NCI-H128 (cell line): ENCODE results near the gene TAAR6.
"Not testable (repeated sequence)": the region's sequence is repeated elsewhere in the genome, so short reads cannot be mapped to it uniquely, and the experiment has no call there.

ENCODE experiments used
- DNase-seq: peaks from one replicate; lab custom pipeline; 2025; ENCODE audit not compliant: unreplicated experiment; lab: John Stamatoyannopoulos, UW

TAAR6 gene

DNA sequence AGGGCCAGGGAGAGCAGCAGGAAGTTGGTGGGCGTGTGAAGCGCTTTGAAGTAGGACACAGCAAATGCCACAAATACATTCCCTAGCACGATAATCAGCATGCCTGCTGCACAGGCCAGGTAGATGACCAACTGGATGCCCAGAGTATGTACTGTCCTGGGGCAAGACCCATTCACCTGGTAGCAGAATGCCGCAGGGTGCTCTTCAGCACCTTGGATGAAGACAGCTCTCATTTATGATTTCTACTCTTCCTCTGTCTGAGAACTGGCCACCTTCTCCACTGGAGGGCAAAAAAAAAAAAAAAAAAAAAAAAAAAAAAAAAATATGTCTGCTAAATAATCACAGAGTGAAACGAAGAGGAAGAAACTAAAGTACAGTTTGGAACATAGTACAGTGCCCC, 19.3 kb downstream of the TAAR6 start, which contains the start of gene TAAR5:
TSS of gene TAAR5 (minus strand) at position 288 of the 400 bp plus-strand sequence. CDS start at position 233, 55 bp downstream.
- no peak for DNase-seq

DNA sequence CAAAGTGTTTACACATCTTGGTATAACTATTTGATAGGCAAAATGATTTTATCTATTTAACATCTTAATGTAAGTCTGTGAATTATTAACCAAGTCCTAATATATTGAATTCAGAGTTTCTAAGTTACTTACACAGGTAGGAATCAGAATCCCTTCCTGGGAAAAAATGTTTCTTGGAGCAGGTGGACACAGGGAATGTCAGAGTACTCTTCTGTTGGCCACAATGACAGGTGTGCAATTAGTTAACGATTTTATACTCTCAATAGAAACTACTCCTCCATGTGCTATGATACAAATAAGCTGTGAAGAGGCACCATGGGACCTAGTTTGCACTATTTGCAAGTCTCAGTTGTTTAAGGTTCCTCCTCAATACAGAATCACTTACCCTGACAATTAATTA, 20.2 kb downstream of the TAAR6 start:
- no peak for DNase-seq

DNA sequence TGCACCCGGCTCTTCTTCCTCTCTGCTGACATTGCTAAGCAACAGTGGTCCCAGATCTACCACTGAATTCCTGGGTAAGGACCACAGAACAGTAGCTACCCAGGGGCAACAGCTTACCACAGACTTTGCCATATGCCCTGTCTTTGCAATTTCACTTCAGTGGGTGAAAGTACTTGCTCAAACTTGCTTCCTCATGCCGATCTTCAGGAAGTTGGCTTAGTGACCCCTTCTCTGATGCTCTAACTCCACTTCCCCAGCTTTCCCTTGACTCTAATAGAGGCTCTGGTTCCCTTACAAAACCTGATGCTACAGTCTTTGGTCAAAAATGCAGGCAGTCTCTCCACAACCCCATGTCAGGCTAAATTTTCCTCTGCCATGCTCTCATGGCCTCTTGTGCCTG, 22.7 kb downstream of the TAAR6 start:
- no peak for DNase-seq

DNA sequence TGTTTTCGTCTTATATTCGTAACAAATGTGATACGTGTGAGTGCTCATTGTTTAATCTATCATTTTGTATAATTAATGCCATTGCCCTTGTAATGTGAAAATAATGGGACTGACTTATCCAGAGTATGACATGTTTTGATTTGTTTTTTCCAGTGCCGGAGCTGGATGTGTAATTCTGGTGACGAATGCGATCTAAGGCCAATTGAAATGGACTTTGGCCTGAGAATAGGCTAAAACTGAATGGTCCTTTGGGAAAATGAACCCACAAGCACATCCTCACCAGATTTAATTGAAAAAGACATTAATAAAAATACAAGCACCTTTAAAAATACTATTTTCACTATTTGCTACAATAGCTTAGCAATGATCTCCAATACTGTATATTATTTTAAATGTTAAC, 26.1 kb downstream of the TAAR6 start:
- no peak for DNase-seq

DNA sequence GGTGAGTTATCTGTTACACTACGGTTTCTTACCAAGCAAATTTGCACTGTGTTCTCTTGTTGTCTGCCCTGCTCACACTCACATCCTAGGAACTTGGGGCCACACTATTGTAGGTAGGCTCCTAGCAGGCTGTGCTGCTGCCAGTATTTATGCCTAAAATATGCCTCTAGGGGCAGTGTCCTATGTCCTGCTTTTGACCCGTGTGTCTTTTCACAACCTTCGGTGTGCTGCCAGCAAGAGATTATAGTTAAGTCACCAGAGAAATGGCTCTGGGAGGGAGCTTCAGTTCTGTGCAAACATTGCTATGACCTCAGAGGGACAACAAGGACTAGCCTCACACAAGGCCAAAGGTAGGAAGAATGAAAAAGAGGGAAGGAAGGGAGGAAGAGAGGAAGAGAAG, 28.4 kb downstream of the TAAR6 start:
- DNase-seq = no peak

DNA sequence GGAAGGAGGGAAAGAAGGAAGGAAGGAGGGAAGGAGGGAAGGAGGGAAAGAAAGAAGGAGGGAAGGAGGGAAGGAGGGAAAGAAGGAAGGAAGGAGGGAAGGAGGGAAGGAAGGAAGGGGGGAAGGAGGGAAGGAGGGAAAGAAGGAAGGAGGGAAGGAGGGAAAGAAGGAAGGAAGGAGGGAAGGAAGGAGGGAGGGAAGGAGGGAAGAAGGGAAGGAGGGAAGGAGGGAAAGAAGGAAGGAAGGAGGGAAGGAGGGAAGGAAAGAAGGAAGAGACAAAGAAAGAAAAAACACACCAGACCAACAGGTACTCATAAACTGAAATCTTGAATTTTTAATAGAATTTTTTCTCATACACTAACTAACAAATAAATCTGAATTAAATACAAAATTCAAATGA, 30.8 kb downstream of the TAAR6 start:
- DNase-seq = not testable (repeated sequence)

DNA sequence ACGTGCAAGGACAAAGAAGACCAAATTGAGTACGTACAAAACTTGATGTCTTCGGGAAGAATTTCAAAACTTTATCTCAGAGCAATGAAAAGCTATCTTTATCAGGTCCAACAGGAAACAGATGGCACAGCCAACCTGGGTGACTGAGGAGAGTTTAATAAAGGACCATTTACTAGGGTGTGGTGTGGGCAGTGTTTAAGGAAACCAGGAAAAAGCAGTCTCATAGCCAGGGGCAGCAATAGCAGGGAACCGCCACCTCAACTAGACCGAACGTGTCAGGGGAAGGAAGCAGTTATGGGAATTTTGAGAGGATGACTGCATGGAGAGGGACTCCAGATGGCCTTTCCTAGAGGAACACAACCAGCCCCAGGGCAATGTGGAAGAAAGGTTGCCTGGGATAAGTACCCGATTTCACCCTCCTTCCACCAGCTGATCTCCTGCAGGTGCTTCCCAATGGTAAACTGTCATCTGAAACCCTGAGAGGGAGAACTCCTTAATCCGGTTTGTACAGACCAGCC, 34.6 kb downstream of the TAAR6 start:
- DNase-seq = no peak

DNA sequence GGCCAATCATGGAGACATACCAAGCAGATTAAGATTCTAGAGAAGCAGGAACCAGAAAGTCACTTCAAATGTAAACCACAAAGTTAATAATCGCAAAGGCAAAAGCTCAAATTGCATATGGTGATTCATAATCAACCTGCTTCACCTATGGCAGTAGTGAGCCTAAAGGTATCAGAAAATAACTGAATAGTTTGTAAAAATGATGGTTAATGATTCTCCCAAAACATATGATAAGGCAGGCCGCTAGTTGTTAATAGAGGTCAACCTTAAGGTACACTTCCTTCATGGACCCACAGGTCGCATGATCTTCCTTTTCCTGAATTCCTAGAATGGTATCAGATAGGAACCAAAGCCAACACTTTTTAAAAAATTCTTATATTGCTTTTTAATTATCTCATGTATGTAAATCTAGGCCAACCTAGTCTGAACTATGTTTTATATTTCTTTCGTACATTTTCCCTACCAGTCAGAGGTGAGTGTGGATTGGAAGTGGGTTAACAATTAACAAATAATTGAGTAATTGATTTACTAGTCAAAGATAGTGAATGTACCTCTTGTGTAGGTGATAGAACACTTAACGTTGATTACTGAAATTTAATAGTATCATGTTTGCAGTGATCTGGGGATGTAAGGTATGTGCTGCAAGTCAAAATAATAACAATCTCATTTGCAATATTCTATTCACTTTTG, 37.6 kb downstream of the TAAR6 start:
- DNase-seq = no peak

DNA sequence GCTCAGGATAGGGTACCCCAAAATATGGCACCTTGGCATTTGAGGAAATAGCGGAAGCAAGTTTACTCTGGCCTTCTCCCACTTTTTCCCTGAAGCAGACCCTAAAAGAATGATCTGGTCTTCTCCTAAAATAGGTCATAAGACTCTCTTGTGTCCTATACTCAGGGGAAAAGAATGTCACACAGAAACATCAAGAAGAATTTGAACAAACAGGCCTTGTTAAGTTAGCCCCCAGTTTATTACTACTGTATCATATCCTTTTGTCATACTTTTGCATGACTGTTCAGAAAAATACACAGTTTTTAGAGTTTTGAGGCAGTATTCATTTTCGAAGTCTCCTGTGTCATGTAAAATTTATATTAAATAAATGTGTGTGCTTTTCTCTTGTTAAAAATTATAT, 41.5 kb downstream of the TAAR6 start:
- no peak for DNase-seq

DNA sequence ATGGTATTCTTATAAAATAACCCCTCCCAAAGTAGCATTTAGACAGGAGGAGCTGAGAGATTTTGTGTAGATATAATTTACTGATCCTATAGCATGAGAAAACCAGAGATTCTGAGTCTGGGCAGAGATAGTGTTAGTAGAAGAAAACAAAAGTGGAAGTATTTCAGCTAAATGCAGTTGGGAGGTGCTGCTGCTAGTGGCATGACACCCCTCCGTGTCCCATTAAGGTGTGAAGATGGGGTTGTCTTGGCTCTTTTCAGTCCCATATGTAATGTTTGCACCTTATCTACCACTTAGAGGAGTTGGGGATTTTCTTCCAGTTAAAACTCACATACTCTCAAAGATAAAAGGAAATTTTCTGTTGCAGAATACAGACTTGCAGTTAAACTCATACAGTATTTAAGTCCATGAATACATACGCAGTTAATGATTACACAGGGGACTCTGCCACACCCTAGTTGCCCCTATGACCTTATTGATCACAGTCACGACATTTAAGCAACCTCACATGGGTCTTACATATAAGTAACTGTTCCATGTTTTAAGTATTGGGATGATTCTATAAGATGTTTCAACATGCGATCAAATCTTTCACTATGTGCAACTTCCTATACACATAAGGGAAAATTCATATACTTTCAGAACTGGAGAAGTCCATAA, 42.5 kb downstream of the TAAR6 start:
- DNase-seq = no peak

DNA sequence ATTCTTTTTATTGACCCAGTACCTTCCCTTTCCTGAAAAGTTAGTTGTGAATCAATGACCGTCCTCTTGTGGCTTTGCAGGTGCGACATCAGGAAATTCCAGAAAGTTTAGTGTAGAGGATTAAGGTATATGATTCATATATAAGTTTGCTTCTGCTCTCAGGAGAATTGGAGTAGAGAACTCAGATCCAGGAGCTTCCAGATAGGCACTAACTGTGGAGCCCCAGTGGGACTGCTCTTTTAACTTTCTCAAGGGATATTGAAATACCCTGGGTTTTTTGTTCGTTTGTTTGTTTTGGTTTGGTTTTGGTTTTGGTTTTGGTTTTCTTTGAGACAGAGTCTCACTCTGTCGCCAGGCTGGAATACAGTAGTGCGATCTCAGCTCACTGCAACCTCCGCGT, 44.4 kb downstream of the TAAR6 start:
- DNase-seq = no peak

DNA sequence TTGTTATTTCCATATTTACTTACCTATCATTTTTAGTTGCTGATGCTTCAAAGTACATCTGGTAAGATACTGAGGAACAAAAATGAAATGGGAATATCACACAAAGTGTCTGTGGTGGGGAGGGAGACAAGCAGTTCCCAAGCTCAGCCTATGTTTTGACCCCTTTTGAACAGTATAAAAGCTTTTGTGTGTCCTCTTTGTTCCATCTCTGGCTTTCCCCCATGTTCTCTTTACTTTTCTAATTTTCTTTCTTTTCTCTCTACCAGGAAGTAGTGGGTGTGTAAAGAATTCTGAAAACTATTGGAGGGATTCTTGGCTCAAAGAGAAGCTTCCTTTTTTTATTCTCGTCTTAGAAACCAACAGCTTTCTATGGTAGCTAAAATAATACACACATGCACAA, 46.6 kb downstream of the TAAR6 start:
- DNase-seq = no peak
